WERI-Rb-1 (cell line): ENCODE data around the gene SLC22A17.
A peak's percentile ranks its signal among the peaks of the same experiment; 100 is the strongest.

Source experiments
- DNase-seq: peaks from one replicate; pipeline ENCODE4 v3.0.0-alpha.2; 2020
- H3K27ac ChIP-seq: fragments of 250-450 bp; sonication (Bioruptor Pico); 2 replicates; pipeline ENCODE4 v1.5.1; 2020; ENCODE audit warnings: mild to moderate bottlenecking, moderate library complexity
- H3K27me3 ChIP-seq: fragments of 250-450 bp; sonication (Bioruptor Pico); 2 replicates; pipeline ENCODE4 v1.5.1; 2021; ENCODE audit warnings: mild to moderate bottlenecking, low read depth, moderate library complexity; ENCODE audit not compliant: insufficient read depth, severe bottlenecking
- H3K36me3 ChIP-seq: fragments of 250-450 bp; sonication (Bioruptor Pico); 2 replicates; pipeline ENCODE4 v1.5.1; 2020; ENCODE audit warnings: mild to moderate bottlenecking, moderate library complexity
- H3K4me3 ChIP-seq: 2 replicates; pipeline ENCODE4 v1.5.1; 2011; ENCODE audit warnings: low read depth, mild to moderate bottlenecking, control low read depth, low read length
- H3K9me3 ChIP-seq: fragments of 250-450 bp; sonication (Bioruptor Pico); 2 replicates; pipeline ENCODE4 v1.5.1; 2021; ENCODE audit warnings: mild to moderate bottlenecking, moderate library complexity; ENCODE audit not compliant: severe bottlenecking
- CTCF ChIP-seq: IDR thresholded peaks from 2 replicates; pipeline ENCODE4 v1.5.1; 2011; ENCODE audit warnings: low read depth, mild to moderate bottlenecking, control low read depth, inconsistent platforms, low read length

Gene SLC22A17

GRCh38 chr14:23353433-23353780, 720 bp upstream of the SLC22A17 start:
- no peak overlapping the region for H3K27ac ChIP-seq
- no peak for TF ChIP-seq CTCF
- no peak overlapping the region for H3K4me3 ChIP-seq
- H3K27me3 ChIP-seq = no peaks in the 10 kb centered on the region
- no peaks in the 10 kb centered on the region for H3K9me3 ChIP-seq
- DNase-seq = no peak
- H3K36me3 ChIP-seq = peaks cover 32% of the 10 kb centered on the region

- H3K36me3 ChIP-seq = peaks cover 18% of the 10 kb centered on the region
- DNase-seq = peak; percentile 50
- H3K9me3 ChIP-seq = no peaks in the 10 kb centered on the region
- no peaks in the 10 kb centered on the region for H3K27me3 ChIP-seq
- peak overlapping the region; percentile 56 for H3K27ac ChIP-seq
- peak overlapping the region; percentile 44 for H3K4me3 ChIP-seq
- peak; percentile 65 for TF ChIP-seq CTCF
Measured at GRCh38 chr14:23351681-23352505, 794 bp downstream of the SLC22A17 start.

- H3K27ac ChIP-seq = no peak overlapping the region
- no peak for TF ChIP-seq CTCF
- no peaks in the 10 kb centered on the region for H3K36me3 ChIP-seq
- DNase-seq = no peak
- H3K4me3 ChIP-seq = no peak overlapping the region
- H3K9me3 ChIP-seq = no peaks in the 10 kb centered on the region
- no peaks in the 10 kb centered on the region for H3K27me3 ChIP-seq
Measured at GRCh38 chr14:23349156-23349845, 3.4 kb downstream of the SLC22A17 start.

GRCh38 chr14:23348297-23348655, 4.4 kb downstream of the SLC22A17 start:
- H3K27ac ChIP-seq = no peak overlapping the region
- TF ChIP-seq CTCF = no peak
- H3K9me3 ChIP-seq = no peaks in the 10 kb centered on the region
- H3K36me3 ChIP-seq = no peaks in the 10 kb centered on the region
- H3K4me3 ChIP-seq = no peak overlapping the region
- no peaks in the 10 kb centered on the region for H3K27me3 ChIP-seq
- DNase-seq = no peak

- TF ChIP-seq CTCF = no peak
- Histone ChIP-seq H3K4me3 (no peak overlapping the region), H3K36me3 (no peaks in the 10 kb centered on the region), H3K27me3 (no peaks in the 10 kb centered on the region), H3K27ac (no peak overlapping the region), H3K9me3 (no peaks in the 10 kb centered on the region)
- no peak for DNase-seq
Measured at GRCh38 chr14:23347406-23348296, 5.0 kb downstream of the SLC22A17 start.
